ENCODE measurements around the gene PKP2. TPM values are rescaled to one million over a fixed set of nuclear protein-coding genes. Genes with fewer than 3 reads are reported as not detected.

Gene PKP2
- total and polyA plus RNA-seq, 7 donors = 2.5 to 7.8 (median 4.0) TPM

DNA sequence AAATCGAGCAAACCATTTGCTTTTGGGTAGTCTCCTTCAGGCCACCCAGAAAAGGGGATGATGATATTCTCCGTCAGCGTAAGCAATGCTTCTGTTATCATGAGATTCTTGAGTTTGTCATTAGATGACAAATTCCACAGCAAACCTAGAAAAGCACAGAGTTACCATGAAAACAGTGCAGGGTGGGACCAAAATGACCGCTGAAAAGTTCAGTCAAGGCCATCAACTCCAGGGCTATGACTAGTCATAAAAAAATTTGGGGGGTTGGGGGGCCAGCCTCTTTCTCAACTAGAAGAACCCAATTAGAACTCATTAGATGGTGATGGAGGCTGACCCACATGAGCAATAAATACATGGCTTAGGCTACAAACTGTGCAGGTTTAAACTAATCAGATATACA, 55.5 kb downstream of the PKP2 start:
- Histone ChIP-seq H3K27me3 (ENCODE audit: insufficient read depth in 3 of 3, low read length in 2 of 3) (no peaks in the 10 kb centered on the region), H3K36me3 (ENCODE audit: insufficient read depth in 1 of 2, low read depth in 1 of 2) (no peaks in the 10 kb centered on the region), H3K4me1 (peaks cover 7% of the 10 kb centered on the region), H3K27ac (no peak overlapping the region), H3K9me3 (no peaks in the 10 kb centered on the region), H3K4me3 (no peak overlapping the region)
- no peak for ATAC-seq
- 83 to 93% (median 90%) methylated on average over 4 of the region's 4 CpGs for WGBS, 3 donors
- TF ChIP-seq, protein P1, sequence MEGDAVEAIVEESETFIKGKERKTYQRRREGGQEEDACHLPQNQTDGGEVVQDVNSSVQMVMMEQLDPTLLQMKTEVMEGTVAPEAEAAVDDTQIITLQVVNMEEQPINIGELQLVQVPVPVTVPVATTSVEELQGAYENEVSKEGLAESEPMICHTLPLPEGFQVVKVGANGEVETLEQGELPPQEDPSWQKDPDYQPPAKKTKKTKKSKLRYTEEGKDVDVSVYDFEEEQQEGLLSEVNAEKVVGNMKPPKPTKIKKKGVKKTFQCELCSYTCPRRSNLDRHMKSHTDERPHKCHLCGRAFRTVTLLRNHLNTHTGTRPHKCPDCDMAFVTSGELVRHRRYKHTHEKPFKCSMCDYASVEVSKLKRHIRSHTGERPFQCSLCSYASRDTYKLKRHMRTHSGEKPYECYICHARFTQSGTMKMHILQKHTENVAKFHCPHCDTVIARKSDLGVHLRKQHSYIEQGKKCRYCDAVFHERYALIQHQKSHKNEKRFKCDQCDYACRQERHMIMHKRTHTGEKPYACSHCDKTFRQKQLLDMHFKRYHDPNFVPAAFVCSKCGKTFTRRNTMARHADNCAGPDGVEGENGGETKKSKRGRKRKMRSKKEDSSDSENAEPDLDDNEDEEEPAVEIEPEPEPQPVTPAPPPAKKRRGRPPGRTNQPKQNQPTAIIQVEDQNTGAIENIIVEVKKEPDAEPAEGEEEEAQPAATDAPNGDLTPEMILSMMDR (IDR thresholded peaks at IDR 0.05) = no peak
- intact Hi-C loops (cut with DNase I) = no loop called here
- no peak for DNase-seq

DNA sequence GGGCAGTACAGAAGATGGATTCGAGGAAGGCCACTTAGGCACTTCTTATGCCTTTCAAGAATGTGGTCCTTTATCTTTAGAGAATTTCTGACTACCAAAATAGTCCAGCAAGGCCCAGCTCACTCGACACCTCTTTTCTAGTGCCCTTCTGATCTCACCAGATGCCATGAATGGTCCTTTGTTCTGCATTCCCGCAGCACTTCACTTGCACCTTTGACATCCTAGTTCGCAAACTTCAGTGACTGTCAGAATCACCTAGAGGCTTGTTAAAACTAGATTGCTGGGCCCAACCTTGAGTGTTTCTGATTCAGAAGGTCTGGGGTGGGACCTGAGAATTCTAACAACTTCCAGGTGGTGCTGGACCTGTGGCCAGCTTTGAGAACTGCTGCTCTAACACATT, 56.7 kb downstream of the PKP2 start:
- intact Hi-C loops (cut with DNase I) = no loop called here
- H3K27me3 ChIP-seq (ENCODE audit: insufficient read depth in 3 of 3, low read length in 2 of 3) = no peaks in the 10 kb centered on the region
- H3K4me1 ChIP-seq = peaks cover 7% of the 10 kb centered on the region
- H3K4me3 ChIP-seq = no peak overlapping the region
- no peaks in the 10 kb centered on the region for H3K9me3 ChIP-seq
- 76 to 78% (median 78%) methylated on average over 4 of the region's 4 CpGs for whole genome bisulfite sequencing, 3 donors
- ATAC-seq (no peak), DNase-seq (no peak)
- no peaks in the 10 kb centered on the region for H3K36me3 ChIP-seq (ENCODE audit: insufficient read depth in 1 of 2, low read depth in 1 of 2)
- H3K27ac ChIP-seq = no peak overlapping the region
- TF ChIP-seq, protein P1 (IDR thresholded peaks at IDR 0.05) = no peak

DNA sequence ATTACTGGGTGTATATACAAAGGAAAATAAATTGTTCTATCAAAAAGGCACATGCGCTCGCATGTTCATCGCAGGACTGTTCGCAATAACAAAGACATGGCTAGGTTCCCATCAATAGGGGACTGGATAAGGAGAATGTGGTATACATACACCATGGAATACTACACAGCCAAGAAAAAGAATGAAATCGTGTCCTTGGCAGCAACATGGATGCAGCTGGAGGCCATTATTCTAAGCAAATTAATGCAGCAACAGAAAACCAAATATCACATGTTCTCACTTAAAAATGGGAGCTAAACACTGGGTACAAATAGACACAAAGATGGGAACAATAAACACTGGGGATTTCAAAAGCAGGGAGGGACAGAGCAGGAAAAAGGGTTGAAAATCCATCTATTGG, 58.6 kb downstream of the PKP2 start:
- DNase-seq (no peak), ATAC-seq (no peak)
- intact Hi-C loops (cut with DNase I) = no loop called here
- TF ChIP-seq, protein P1 (IDR thresholded peaks at IDR 0.05) = no peak
- H3K27ac ChIP-seq = no peak overlapping the region
- WGBS, 3 donors = 95 to 97% (median 97%) methylated on average over 5 of the region's 5 CpGs
- H3K4me1 ChIP-seq = peaks cover 7% of the 10 kb centered on the region
- no peaks in the 10 kb centered on the region for H3K9me3 ChIP-seq
- no peak overlapping the region for H3K4me3 ChIP-seq
- H3K36me3 ChIP-seq (ENCODE audit: insufficient read depth in 1 of 2, low read depth in 1 of 2) = no peaks in the 10 kb centered on the region
- H3K27me3 ChIP-seq (ENCODE audit: insufficient read depth in 3 of 3, low read length in 2 of 3) = no peaks in the 10 kb centered on the region

DNA sequence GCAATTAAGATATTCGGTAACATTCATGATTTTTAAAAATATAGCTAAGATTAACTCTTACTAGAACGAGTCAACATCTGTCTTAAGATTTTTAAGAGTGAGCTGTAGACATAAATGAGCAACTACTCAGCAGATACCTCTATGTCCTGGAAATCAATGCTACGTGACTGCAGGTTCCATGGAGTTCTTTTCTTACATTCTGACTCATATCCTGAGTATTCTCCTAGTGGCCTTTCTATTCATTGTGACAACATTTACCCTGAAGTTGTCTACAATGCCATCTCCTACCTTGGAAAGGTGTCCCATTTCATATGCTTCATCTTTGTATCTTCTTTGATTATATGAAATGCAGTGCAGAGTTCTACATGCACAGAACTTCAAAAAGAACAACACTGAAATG, 59.9 kb downstream of the PKP2 start:
- DNase-seq (no peak), ATAC-seq (peak in 1 of 4 donors; percentile 37)
- 72 to 79% (median 77%) methylated on average over 3 of the region's 3 CpGs for WGBS, 3 donors
- Histone ChIP-seq H3K4me3 (no peak overlapping the region), H3K9me3 (no peaks in the 10 kb centered on the region), H3K27me3 (ENCODE audit: insufficient read depth in 3 of 3, low read length in 2 of 3) (no peaks in the 10 kb centered on the region), H3K27ac (no peak overlapping the region), H3K36me3 (ENCODE audit: insufficient read depth in 1 of 2, low read depth in 1 of 2) (no peaks in the 10 kb centered on the region), H3K4me1 (peaks cover 7% of the 10 kb centered on the region)
- intact Hi-C loops (cut with DNase I) = no loop called here
- TF ChIP-seq, protein P1 (IDR thresholded peaks at IDR 0.05) = no peak

DNA sequence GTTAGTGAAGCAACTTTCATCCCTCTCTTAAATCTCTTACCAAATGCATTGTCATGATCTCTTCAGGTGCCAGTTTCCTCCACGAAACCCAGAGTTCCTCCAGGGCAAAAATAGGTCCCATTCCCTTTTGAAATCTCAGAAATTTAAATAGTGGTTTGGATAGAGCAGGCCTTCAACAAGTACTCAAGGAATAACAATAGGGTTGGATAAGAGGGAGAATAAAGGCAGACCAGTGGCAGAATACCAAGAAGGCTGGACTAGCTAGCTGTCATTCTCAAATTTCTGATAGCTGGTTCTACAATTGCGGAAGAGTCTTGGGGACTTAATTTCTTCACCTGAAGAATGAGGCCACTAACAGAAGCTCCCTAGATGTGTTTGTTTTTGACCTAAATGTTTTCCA, 62.5 kb downstream of the PKP2 start:
- Histone ChIP-seq H3K4me3 (no peak overlapping the region), H3K27ac (no peak overlapping the region), H3K36me3 (ENCODE audit: insufficient read depth in 1 of 2, low read depth in 1 of 2) (no peaks in the 10 kb centered on the region), H3K4me1 (peaks cover 6% of the 10 kb centered on the region), H3K27me3 (ENCODE audit: insufficient read depth in 3 of 3, low read length in 2 of 3) (no peaks in the 10 kb centered on the region), H3K9me3 (no peaks in the 10 kb centered on the region)
- TF ChIP-seq, protein P1 (IDR thresholded peaks at IDR 0.05) = no peak
- DNase-seq = no peak
- intact Hi-C loops (cut with DNase I) = no loop called here
- WGBS, 3 donors = 83 to 92% (median 84%) methylated on average over 2 of the region's 2 CpGs
- no peak for ATAC-seq

Data from psoas muscle (tissue), 8 donors.